Naive thymus-derived CD8-positive, alpha-beta T cell (primary cell): ENCODE data around the gene MRPS14. TPM values are rescaled to one million over a fixed set of nuclear protein-coding genes. Genes with fewer than 3 reads are reported as not detected.
"Not testable (repeated sequence)": the region's sequence is repeated elsewhere in the genome, so short reads cannot be mapped to it uniquely, and the experiment has no call there.

Source experiments
- ATAC-seq, 2 donors: fragments of 150-1000 bp; cut with Tn5 transposase in 1 of 2; sonication (Bioruptor Pico), chemical (Tn5 transposase) in 1 of 2; 1 replicate in 1 of 2; 2 replicates in 1 of 2; pipeline ENCODE4 v1.10.0; 2021; ENCODE audit warnings: mild to moderate bottlenecking in 2 of 2, moderate library complexity in 2 of 2
- POLR2A ChIA-PET: fragments of 350-600 bp; sonication (Branson Sonifier 250); formaldehyde crosslinking; loops from one replicate; lab custom pipeline; 2021; ENCODE audit warnings: antibody characterized with exemption; lab: Charles Lee
- DNase-seq, 10 donors: peaks; one replicate each; pipeline versions ENCODE4 v3.0.0 to v3.0.0-alpha.2; 2020 to 2022
- H3K27ac Mint-ChIP-seq, 10 donors: one replicate each; pipeline ENCODE4 v1.8.0; 2020 to 2022; ENCODE audit warnings: mild to moderate bottlenecking in 10 of 10, mixed read lengths in 10 of 10, moderate library complexity in 4 of 10, inconsistent platforms in 1 of 10
- H3K27me3 Mint-ChIP-seq, 5 donors: one replicate each; pipeline ENCODE4 v1.8.0; 2021 to 2022; ENCODE audit warnings: mixed read lengths in 5 of 5
- H3K36me3 Mint-ChIP-seq, 3 donors: one replicate each; pipeline ENCODE4 v1.8.0; 2020 to 2022; ENCODE audit warnings: mixed read lengths in 3 of 3, mild to moderate bottlenecking in 2 of 3, inconsistent platforms in 1 of 3
- H3K4me1 Mint-ChIP-seq, 4 donors: one replicate each; pipeline ENCODE4 v1.8.0; 2021 to 2022; ENCODE audit warnings: mixed read lengths in 4 of 4
- H3K4me3 Mint-ChIP-seq, 10 donors: one replicate each; pipeline ENCODE4 v1.8.0; 2020 to 2022; ENCODE audit warnings: mild to moderate bottlenecking in 10 of 10, mixed read lengths in 10 of 10, moderate library complexity in 6 of 10, inconsistent platforms in 1 of 10
- H3K9me3 Mint-ChIP-seq, 9 donors: one replicate each; pipeline ENCODE4 v1.8.0; 2020 to 2022; ENCODE audit warnings: mixed read lengths in 9 of 9, mild to moderate bottlenecking in 3 of 9, inconsistent platforms in 1 of 9, moderate library complexity in 1 of 9
- polyA plus RNA-seq, 3 donors: library from polyadenylated mRNA; unstranded; fragments of 300-500 nt; fragmentation: Illumina TruSeq; gene quantifications; one replicate each; pipeline ENCODE4 v1.2.3, GENCODE V29; 2021
- total RNA-seq, 8 experiments: library from RNA in 2 of 8; stranded (reverse) in 2 of 8; gene quantifications; one replicate each; pipeline ENCODE4 v1.2.3 and lab custom pipeline; 2021 to 2026

Gene MRPS14
- total and polyA plus RNA-seq, 5 experiments from 2014 or later: 32.5 to 55.4 (median 44.8) TPM

GRCh38 chr1:175044591-175044990, 21.4 kb upstream of the MRPS14 start:
- H3K4me3 Mint-ChIP-seq, H3K9me3 Mint-ChIP-seq, H3K36me3 Mint-ChIP-seq, H3K4me1 Mint-ChIP-seq, ATAC-seq, DNase-seq, H3K27ac Mint-ChIP-seq, POLR2A ChIA-PET: not testable (repeated sequence)
- peaks cover 9 to 30% (median 22%) of the 10 kb centered on the region in 5 donors for H3K27me3 Mint-ChIP-seq

GRCh38 chr1:175043824-175044223, 20.6 kb upstream of the MRPS14 start:
- POLR2A ChIA-PET: no interaction called here
- DNase-seq (no peak), ATAC-seq (no peak)
- H3K27ac Mint-ChIP-seq: no peak overlapping the region
- peaks cover 4 to 22% (median 14%) of the 10 kb centered on the region in 5 donors for H3K27me3 Mint-ChIP-seq
- H3K4me3 Mint-ChIP-seq: no peak overlapping the region
- peaks cover 0 to 2% (median 0%) of the 10 kb centered on the region in 4 donors for H3K4me1 Mint-ChIP-seq
- no peaks in the 10 kb centered on the region for H3K36me3 Mint-ChIP-seq
- no peaks in the 10 kb centered on the region for H3K9me3 Mint-ChIP-seq

GRCh38 chr1:175042650-175043049, 19.4 kb upstream of the MRPS14 start:
- no peak for DNase-seq
- Mint-ChIP-seq H3K27me3 (peaks cover 4 to 10% (median 7%) of the 10 kb centered on the region in 5 donors), H3K4me1 (peaks cover 0 to 2% (median 0%) of the 10 kb centered on the region in 4 donors), H3K36me3 (no peaks in the 10 kb centered on the region), H3K4me3 (no peak overlapping the region), H3K27ac (no peak overlapping the region), H3K9me3 (no peaks in the 10 kb centered on the region)
- ATAC-seq: no peak
- POLR2A ChIA-PET: no interaction called here

- ATAC-seq: no peak
- peaks cover 0 to 8% (median 7%) of the 10 kb centered on the region in 5 donors for H3K27me3 Mint-ChIP-seq
Observed at GRCh38 chr1:175040324-175040879, 17.2 kb upstream of the MRPS14 start.

GRCh38 chr1:175037416-175037815, 14.2 kb upstream of the MRPS14 start:
- H3K27ac Mint-ChIP-seq: no peak overlapping the region
- H3K27me3 Mint-ChIP-seq: peaks cover 0 to 7% (median 0%) of the 10 kb centered on the region in 5 donors
- H3K9me3 Mint-ChIP-seq: no peaks in the 10 kb centered on the region
- no peak for ATAC-seq
- POLR2A ChIA-PET: no interaction called here
- no peaks in the 10 kb centered on the region for H3K4me1 Mint-ChIP-seq
- H3K36me3 Mint-ChIP-seq: no peaks in the 10 kb centered on the region
- H3K4me3 Mint-ChIP-seq: no peak overlapping the region
- DNase-seq: no peak

More at GRCh38 chr1:175040324-175040879, 17.2 kb upstream of the MRPS14 start:
- H3K4me1 Mint-ChIP-seq: peaks cover 0 to 2% (median 0%) of the 10 kb centered on the region in 4 donors
- no peaks in the 10 kb centered on the region for H3K36me3 Mint-ChIP-seq
- no peak for DNase-seq
- H3K27ac Mint-ChIP-seq: no peak overlapping the region
- no peaks in the 10 kb centered on the region for H3K9me3 Mint-ChIP-seq
- no peak overlapping the region for H3K4me3 Mint-ChIP-seq
- POLR2A ChIA-PET: interaction anchor here (0.8 kb wide), 1 partner anchor 18 kb away, joined by 3 read pairs; no protein-coding TSS in a partner anchor

GRCh38 chr1:175036476-175036875, 13.3 kb upstream of the MRPS14 start:
- ATAC-seq: no peak
- H3K9me3 Mint-ChIP-seq: no peaks in the 10 kb centered on the region
- DNase-seq: no peak
- H3K36me3 Mint-ChIP-seq: no peaks in the 10 kb centered on the region
- H3K4me1 Mint-ChIP-seq: no peaks in the 10 kb centered on the region
- H3K27me3 Mint-ChIP-seq: peaks cover 0 to 7% (median 0%) of the 10 kb centered on the region in 5 donors
- no peak overlapping the region for H3K27ac Mint-ChIP-seq
- H3K4me3 Mint-ChIP-seq: no peak overlapping the region
- POLR2A ChIA-PET: no interaction called here

- ATAC-seq (no peak), DNase-seq (no peak)
- Mint-ChIP-seq H3K9me3 (no peaks in the 10 kb centered on the region), H3K36me3 (no peaks in the 10 kb centered on the region), H3K27ac (no peak overlapping the region), H3K4me3 (no peak overlapping the region), H3K4me1 (no peaks in the 10 kb centered on the region), H3K27me3 (peaks cover 0 to 7% (median 0%) of the 10 kb centered on the region in 5 donors)
- POLR2A ChIA-PET: no interaction called here
Observed at GRCh38 chr1:175035865-175036264, 12.6 kb upstream of the MRPS14 start.

- Mint-ChIP-seq H3K4me1 (peaks cover under 1 to 2% (median 2%) of the 10 kb centered on the region in 4 donors), H3K27ac (no peak overlapping the region), H3K9me3 (no peaks in the 10 kb centered on the region), H3K4me3 (no peak overlapping the region), H3K36me3 (no peaks in the 10 kb centered on the region), H3K27me3 (peaks cover 0 to 7% (median 0%) of the 10 kb centered on the region in 5 donors)
- no peak for ATAC-seq
- POLR2A ChIA-PET: no interaction called here
- no peak for DNase-seq
Observed at GRCh38 chr1:175034775-175035174, 11.6 kb upstream of the MRPS14 start.

GRCh38 chr1:175033953-175034352, 10.7 kb upstream of the MRPS14 start:
- no peak for ATAC-seq
- Mint-ChIP-seq H3K4me1 (peaks cover 6 to 9% (median 6%) of the 10 kb centered on the region in 4 donors), H3K4me3 (no peak overlapping the region), H3K36me3 (no peaks in the 10 kb centered on the region), H3K9me3 (no peaks in the 10 kb centered on the region), H3K27ac (no peak overlapping the region), H3K27me3 (peaks cover 0 to 7% (median 0%) of the 10 kb centered on the region in 5 donors)
- DNase-seq: no peak
- POLR2A ChIA-PET: no interaction called here

GRCh38 chr1:175024773-175025172, 1.5 kb upstream of the MRPS14 start:
- H3K9me3 Mint-ChIP-seq: peaks cover 0 to 8% (median 0%) of the 10 kb centered on the region in 9 donors
- H3K4me3 Mint-ChIP-seq: peak overlapping the region in 9 of 10 donors; percentile 15 to 98 (median 64)
- no peaks in the 10 kb centered on the region for H3K27me3 Mint-ChIP-seq
- ATAC-seq (no peak), DNase-seq (no peak)
- POLR2A ChIA-PET: interaction anchor here (0.7 to 4.2 kb wide), 2 partner anchors 25 to 118 kb away, joined by 4 to 180 read pairs; partner anchors contain the start of gene CACYBP
- peaks cover 0 to 12% (median 0%) of the 10 kb centered on the region in 3 donors for H3K36me3 Mint-ChIP-seq
- peak overlapping the region in 9 of 10 donors; percentile 49 to 100 (median 93) for H3K27ac Mint-ChIP-seq
- peaks cover 29 to 46% (median 36%) of the 10 kb centered on the region in 4 donors for H3K4me1 Mint-ChIP-seq

- not testable (repeated sequence) for H3K9me3 Mint-ChIP-seq, ATAC-seq, DNase-seq, H3K27me3 Mint-ChIP-seq
- POLR2A ChIA-PET: interaction anchor here (0.6 to 4.2 kb wide), 19 partner anchors 8 to 1547 kb away, joined by 3 to 180 read pairs (median 5); partner anchors contain the start of genes CACYBP, KLHL20, PRDX6 and RC3H1
- peaks cover 24 to 39% (median 31%) of the 10 kb centered on the region in 4 donors for H3K4me1 Mint-ChIP-seq
- peaks cover 0 to 14% (median under 1%) of the 10 kb centered on the region in 3 donors for H3K36me3 Mint-ChIP-seq
- H3K27ac Mint-ChIP-seq: peak overlapping the region; percentile 92 to 100 (median 96)
- peak overlapping the region; percentile 87 to 98 (median 92) for H3K4me3 Mint-ChIP-seq
Observed at GRCh38 chr1:175023922-175024242, 657 bp upstream of the MRPS14 start.

GRCh38 chr1:175019524-175019923, 3.7 kb downstream of the MRPS14 start:
- peaks cover 0 to 2% (median 0%) of the 10 kb centered on the region in 9 donors for H3K9me3 Mint-ChIP-seq
- peaks cover 26 to 41% (median 38%) of the 10 kb centered on the region in 4 donors for H3K4me1 Mint-ChIP-seq
- DNase-seq: no peak
- POLR2A ChIA-PET: no interaction called here
- ATAC-seq: no peak
- H3K4me3 Mint-ChIP-seq: no peak overlapping the region
- H3K36me3 Mint-ChIP-seq: peaks cover 0 to 54% (median 9%) of the 10 kb centered on the region in 3 donors
- H3K27ac Mint-ChIP-seq: peak overlapping the region in 2 of 10 donors; percentile 44 to 50
- no peaks in the 10 kb centered on the region for H3K27me3 Mint-ChIP-seq

GRCh38 chr1:175015243-175015642, 8.0 kb downstream of the MRPS14 start:
- Mint-ChIP-seq H3K4me3 (no peak overlapping the region), H3K36me3 (peaks cover 3 to 87% (median 19%) of the 10 kb centered on the region in 3 donors), H3K27me3 (no peaks in the 10 kb centered on the region), H3K27ac (peak overlapping the region in 7 of 10 donors; percentile 6 to 83 (median 50)), H3K4me1 (peaks cover 6 to 15% (median 7%) of the 10 kb centered on the region in 4 donors), H3K9me3 (no peaks in the 10 kb centered on the region)
- ATAC-seq (no peak), DNase-seq (no peak)
- POLR2A ChIA-PET: interaction anchor here (0.7 to 3.9 kb wide), 2 partner anchors 15 to 220 kb away, joined by 5 to 22 read pairs; partner anchors contain the start of gene CACYBP
